CD4-positive, alpha-beta T cell (primary cell): ENCODE measurements around the gene ELMOD3. TPM values are rescaled to one million over a fixed set of nuclear protein-coding genes. Genes with fewer than 3 reads are reported as not detected.
"Not testable (repeated sequence)": the region's sequence is repeated elsewhere in the genome, so short reads cannot be mapped to it uniquely, and the experiment has no call there.

Source experiments
- ATAC-seq: fragments of 200-7000 bp; cut with Tn5 transposase; one replicate; pipeline ENCODE4 v1.10.0; 2022; ENCODE audit warnings: mild to moderate bottlenecking; ENCODE audit not compliant: poor library complexity
- CTCF ChIA-PET: fragments of 350-600 bp; sonication (Branson Sonifier 250); formaldehyde crosslinking; loops from one replicate; lab custom pipeline; 2021; ENCODE audit warnings: antibody characterized with exemption, inconsistent platforms; lab: Charles Lee
- POLR2A ChIA-PET: fragments of 350-600 bp; sonication (Branson Sonifier 250); formaldehyde crosslinking; loops from one replicate; lab custom pipeline; 2021; ENCODE audit warnings: antibody characterized with exemption, inconsistent platforms; lab: Charles Lee
- DNase-seq, 14 experiments: peaks; one replicate each; pipeline ENCODE4 v3.0.0-alpha.2; 2013 to 2020; ENCODE audit warnings: mixed read lengths in 2 of 14
- H3K27ac ChIP-seq, 2 donors: one replicate each; pipeline versions ENCODE4 v1.5.1 to v1.7.0; 2013; ENCODE audit warnings: low read length in 2 of 2, low read depth in 1 of 2, mild to moderate bottlenecking in 1 of 2
- H3K27me3 ChIP-seq, 2 experiments: 1 replicate in 1 of 2; 2 replicates in 1 of 2; pipeline versions ENCODE4 v1.6.1 to v1.7.0; 2013; ENCODE audit warnings: low read length in 2 of 2, control low read depth in 1 of 2, mild to moderate bottlenecking in 1 of 2, moderate library complexity in 1 of 2; ENCODE audit not compliant: insufficient read depth in 2 of 2, control insufficient read depth in 1 of 2
- H3K36me3 ChIP-seq: one replicate; pipeline ENCODE4 v1.6.1; 2013; ENCODE audit warnings: low read length, control low read depth; ENCODE audit not compliant: insufficient read depth
- H3K4me1 ChIP-seq: one replicate; pipeline ENCODE4 v1.6.1; 2013; ENCODE audit warnings: low read length, control low read depth; ENCODE audit not compliant: insufficient read depth
- H3K4me3 ChIP-seq: one replicate; pipeline ENCODE4 v1.5.1; 2013; ENCODE audit warnings: mild to moderate bottlenecking, low read length, moderate library complexity
- H3K9me3 ChIP-seq, 2 experiments: 1 replicate in 1 of 2; 2 replicates in 1 of 2; pipeline versions ENCODE4 v1.6.1 to v1.7.0; 2013; ENCODE audit warnings: low read length in 2 of 2, mild to moderate bottlenecking in 2 of 2, control low read depth in 1 of 2, moderate library complexity in 1 of 2; ENCODE audit not compliant: control insufficient read depth in 1 of 2, insufficient read depth in 1 of 2
- H3K27ac Mint-ChIP-seq: one replicate; pipeline ENCODE4 v1.8.0; 2020; ENCODE audit warnings: mixed read lengths
- H3K27me3 Mint-ChIP-seq: one replicate; pipeline ENCODE4 v1.8.0; 2021; ENCODE audit warnings: mixed read lengths
- H3K36me3 Mint-ChIP-seq: one replicate; pipeline ENCODE4 v1.8.0; 2021; ENCODE audit warnings: low read depth, mixed read lengths
- H3K4me1 Mint-ChIP-seq: one replicate; pipeline ENCODE4 v1.8.0; 2021; ENCODE audit warnings: low read depth, mixed read lengths
- H3K4me3 Mint-ChIP-seq: one replicate; pipeline ENCODE4 v1.8.0; 2020; ENCODE audit warnings: mild to moderate bottlenecking, mixed read lengths
- H3K9me3 Mint-ChIP-seq: one replicate; pipeline ENCODE4 v1.8.0; 2020; ENCODE audit warnings: mixed read lengths
- CTCF ChIP-seq: fragments of 200-600 bp; IDR thresholded peaks from one replicate; pipeline ENCODE4 v1.8.0; 2022; ENCODE audit warnings: antibody characterized with exemption, mild to moderate bottlenecking
- intact Hi-C, 2 experiments: fragments of 100-400 bp; cut with DNase I in 1 of 2; cut with micrococcal nuclease in 1 of 2; formaldehyde crosslinking; loops; one replicate each; pipeline versions ENCODE4 v1.15.1 to v1.9.0; 2023 to 2025; cut with DNase I, micrococcal nuclease
- total RNA-seq, 174 experiments: library from RNA in 2 of 174; stranded (reverse) in 2 of 174; gene quantifications; one replicate each; pipeline ENCODE4 v1.2.3 and lab custom pipeline; 2021 to 2026

The ELMOD3 gene
- total RNA-seq, 2 experiments from 2014 or later, result 13.5 to 15.3 TPM

DNA sequence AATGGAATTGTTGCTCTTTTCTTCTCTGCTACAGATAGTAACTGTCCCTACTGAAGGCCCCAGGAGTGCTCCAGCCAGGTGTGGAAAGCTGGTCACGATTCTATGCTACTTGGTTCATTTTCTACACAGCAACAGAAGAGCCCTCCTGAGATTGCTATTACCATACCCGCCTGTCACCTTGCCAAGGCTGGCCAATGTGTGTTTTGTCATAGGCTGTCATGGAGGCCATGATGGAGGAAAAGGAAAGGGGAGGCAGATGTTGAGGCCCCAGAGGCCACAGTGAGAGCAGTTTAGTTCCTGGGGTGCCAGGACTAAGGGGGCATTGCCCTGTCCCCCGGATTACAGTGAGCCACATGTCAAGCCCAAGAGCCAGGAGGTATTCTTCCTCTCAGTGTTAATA lies 952 bp downstream of the ELMOD3 start:
- no peaks in the 10 kb centered on the region for H3K27me3 ChIP-seq
- peak overlapping the region in 1 of 2 donors; percentile 75 for H3K27ac ChIP-seq
- peak overlapping the region; percentile 94 for H3K27ac Mint-ChIP-seq
- no peaks in the 10 kb centered on the region for H3K9me3 ChIP-seq
- POLR2A ChIA-PET, result interaction anchor here (0.7 to 5.1 kb wide), 15 partner anchors 28 to 240 kb away, joined by 3 to 216 read pairs (median 7); partner anchors contain the start of genes GGCX, MAT2A, RNF181 and SH2D6
- CTCF ChIA-PET, result interaction anchor here (1.6 kb wide), 1 partner anchor 282 kb away, joined by 3 read pairs; no protein-coding TSS in a partner anchor
- intact Hi-C loops, result loop anchor here (2.0 to 10.0 kb wide), 3 partner anchors 57 to 65 kb away; partner anchors contain the start of genes CAPG (in 2 of the 2) and SH2D6 (in 1 of the 2)
- H3K4me3 ChIP-seq, result peak overlapping the region; percentile 68
- H3K27me3 Mint-ChIP-seq, result no peaks in the 10 kb centered on the region
- peaks cover 44% of the 10 kb centered on the region for H3K4me1 ChIP-seq
- H3K4me1 Mint-ChIP-seq, result peaks cover 63% of the 10 kb centered on the region
- no peaks in the 10 kb centered on the region for H3K9me3 Mint-ChIP-seq
- H3K4me3 Mint-ChIP-seq, result peak overlapping the region; percentile 99
- no peak for TF ChIP-seq CTCF
- H3K36me3 ChIP-seq, result peaks cover 42% of the 10 kb centered on the region
- ATAC-seq, result no peak
- H3K36me3 Mint-ChIP-seq, result peaks cover 51% of the 10 kb centered on the region
- DNase-seq, result no peak

DNA sequence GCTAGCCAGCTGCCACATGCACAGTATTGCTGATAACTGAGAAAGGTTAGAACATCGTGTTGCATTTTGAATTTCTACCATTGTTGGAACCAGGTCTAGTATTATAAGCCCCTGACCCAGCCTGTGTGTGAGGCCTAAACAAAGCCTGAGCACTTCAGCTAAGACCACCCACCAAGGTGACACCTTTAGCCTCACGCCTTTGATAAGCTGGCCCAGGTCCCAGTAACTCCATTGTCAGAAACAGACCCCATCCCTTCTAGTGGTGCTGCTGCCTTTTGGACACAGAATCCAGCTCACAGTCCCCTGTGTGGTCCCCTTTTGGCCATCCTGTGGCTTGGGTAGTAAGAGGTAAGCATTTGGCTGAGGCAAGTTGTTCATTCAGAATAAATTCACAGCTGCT lies 1.6 kb downstream of the ELMOD3 start:
- CTCF ChIA-PET, result no interaction called here
- H3K4me3 ChIP-seq, result no peak overlapping the region
- H3K4me3 Mint-ChIP-seq, result no peak overlapping the region

GRCh38 chr2:85357736-85358135 lies 3.2 kb downstream of the ELMOD3 start:
- Histone ChIP-seq H3K9me3 (no peaks in the 10 kb centered on the region), H3K4me1 (peaks cover 35% of the 10 kb centered on the region), H3K36me3 (peaks cover 46% of the 10 kb centered on the region), H3K27ac (no peak overlapping the region), H3K4me3 (no peak overlapping the region), H3K27me3 (no peaks in the 10 kb centered on the region)
- Mint-ChIP-seq H3K4me3 (no peak overlapping the region), H3K27me3 (no peaks in the 10 kb centered on the region), H3K9me3 (no peaks in the 10 kb centered on the region), H3K4me1 (peaks cover 57% of the 10 kb centered on the region), H3K27ac (no peak overlapping the region), H3K36me3 (peaks cover 61% of the 10 kb centered on the region)
- DNase-seq, result no peak
- POLR2A ChIA-PET, result interaction anchor here (5.1 kb wide), 1 partner anchor 32 kb away, joined by 216 read pairs; the partner anchor contains the start of gene TGOLN2
- CTCF ChIA-PET, result no interaction called here
- intact Hi-C loops, result loop anchor here (5.0 to 10.0 kb wide), 2 partner anchors 55 to 57 kb away; partner anchors contain the start of genes CAPG (in 2 of the 2) and SH2D6 (in 1 of the 2)
- no peak for ATAC-seq
- TF ChIP-seq CTCF, result no peak

More for the DNA sequence above, 1.6 kb downstream of the ELMOD3 start:
- H3K4me1 Mint-ChIP-seq, result peaks cover 63% of the 10 kb centered on the region
- no peak for TF ChIP-seq CTCF
- H3K9me3 ChIP-seq, result no peaks in the 10 kb centered on the region
- H3K27ac Mint-ChIP-seq, result no peak overlapping the region
- DNase-seq, result no peak
- no peaks in the 10 kb centered on the region for H3K27me3 Mint-ChIP-seq
- ATAC-seq, result no peak
- intact Hi-C loops, result loop anchor here (5.0 to 10.0 kb wide), 2 partner anchors 56 to 59 kb away; partner anchors contain the start of genes CAPG (in 2 of the 2) and SH2D6 (in 1 of the 2)
- POLR2A ChIA-PET, result interaction anchor here (5.1 kb wide), 1 partner anchor 30 kb away, joined by 216 read pairs; the partner anchor contains the start of gene TGOLN2
- no peaks in the 10 kb centered on the region for H3K9me3 Mint-ChIP-seq
- peaks cover 38% of the 10 kb centered on the region for H3K36me3 ChIP-seq
- H3K27me3 ChIP-seq, result no peaks in the 10 kb centered on the region
- H3K36me3 Mint-ChIP-seq, result peaks cover 51% of the 10 kb centered on the region
- peaks cover 44% of the 10 kb centered on the region for H3K4me1 ChIP-seq
- H3K27ac ChIP-seq, result no peak overlapping the region

DNA sequence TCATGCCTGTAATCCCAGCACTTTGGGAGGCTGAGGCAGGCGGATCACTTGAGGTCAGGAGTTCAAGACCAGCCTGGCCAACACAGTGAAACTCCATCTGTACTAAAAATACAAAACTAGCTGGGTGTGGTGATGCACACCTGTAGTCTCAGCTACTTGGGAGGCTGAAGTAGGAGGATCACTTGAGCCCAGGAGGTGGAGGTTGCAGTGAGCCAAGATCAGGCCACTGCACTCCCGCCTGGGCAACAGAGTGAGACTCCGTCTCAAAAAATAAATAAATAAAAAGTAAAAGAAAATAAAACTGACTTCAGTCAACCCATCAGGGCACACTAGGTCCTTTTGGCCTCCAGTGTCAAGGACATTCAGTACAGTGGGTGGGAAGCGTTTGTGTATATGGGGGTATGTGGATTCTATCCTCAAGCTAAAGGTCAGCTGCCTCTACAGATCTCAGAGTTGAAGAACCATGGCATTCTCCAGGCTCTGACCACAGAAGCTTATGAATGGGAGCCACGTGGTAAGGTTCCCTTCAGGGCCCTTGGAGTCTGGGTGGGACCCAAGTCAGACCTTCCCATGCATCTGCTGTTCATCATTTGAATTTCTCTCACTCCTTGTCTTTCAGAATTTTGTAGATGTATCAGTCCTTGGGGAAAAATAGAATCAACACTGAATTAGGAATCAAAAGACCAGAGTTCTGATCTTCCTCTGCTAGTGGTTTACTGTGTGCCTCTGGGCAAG lies 8.3 kb downstream of the ELMOD3 start:
- H3K27me3 ChIP-seq, H3K4me3 Mint-ChIP-seq, H3K4me1 ChIP-seq, H3K9me3 Mint-ChIP-seq, H3K4me3 ChIP-seq, CTCF ChIA-PET, DNase-seq, ATAC-seq, intact Hi-C loops, H3K27ac ChIP-seq, H3K27me3 Mint-ChIP-seq, POLR2A ChIA-PET, H3K9me3 ChIP-seq, H3K27ac Mint-ChIP-seq: not testable (repeated sequence)
- peaks cover 48% of the 10 kb centered on the region for H3K36me3 Mint-ChIP-seq
- peaks cover 51% of the 10 kb centered on the region for H3K36me3 ChIP-seq
- H3K4me1 Mint-ChIP-seq, result peaks cover 14% of the 10 kb centered on the region
